ENCODE data around the gene FSIP1. TPM values are rescaled to one million over a fixed set of nuclear protein-coding genes. Genes with fewer than 3 reads are reported as not detected.
A peak's percentile ranks its signal among the peaks of the same experiment; 100 is the strongest.

FSIP1 gene
- total and polyA plus RNA-seq, 7 donors, result 0.04 to 2.4 (median 0.63) TPM; not detected in 1

DNA sequence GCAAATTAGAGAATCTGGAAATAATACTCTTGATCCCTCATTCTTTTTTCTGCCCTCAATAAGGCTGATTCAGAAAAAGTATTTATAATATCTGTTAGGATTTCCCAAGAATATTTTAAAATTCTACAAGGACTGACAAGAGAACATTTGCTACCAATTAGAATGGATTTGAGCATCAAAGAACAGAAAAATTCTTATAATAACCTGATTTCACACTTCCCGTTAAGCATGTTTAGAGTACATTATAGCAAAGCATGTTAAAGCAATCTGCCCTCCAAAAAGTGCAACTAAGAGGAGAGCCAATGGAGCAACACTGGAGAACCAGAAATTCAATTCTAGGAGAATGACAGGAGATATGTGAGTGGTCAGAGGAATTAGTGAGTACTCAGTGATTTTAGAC is 144.6 kb downstream of the FSIP1 start:
- no peaks in the 10 kb centered on the region for H3K9me3 ChIP-seq
- DNase-seq (no peak), ATAC-seq (no peak)
- no peak overlapping the region for H3K4me3 ChIP-seq
- H3K27me3 ChIP-seq (ENCODE audit: insufficient read depth in 3 of 3, low read length in 2 of 3), result no peaks in the 10 kb centered on the region
- WGBS, 3 donors, result 47 to 64% (median 53%) methylated on average over 1 of the region's 1 CpG
- TF ChIP-seq, protein P1, sequence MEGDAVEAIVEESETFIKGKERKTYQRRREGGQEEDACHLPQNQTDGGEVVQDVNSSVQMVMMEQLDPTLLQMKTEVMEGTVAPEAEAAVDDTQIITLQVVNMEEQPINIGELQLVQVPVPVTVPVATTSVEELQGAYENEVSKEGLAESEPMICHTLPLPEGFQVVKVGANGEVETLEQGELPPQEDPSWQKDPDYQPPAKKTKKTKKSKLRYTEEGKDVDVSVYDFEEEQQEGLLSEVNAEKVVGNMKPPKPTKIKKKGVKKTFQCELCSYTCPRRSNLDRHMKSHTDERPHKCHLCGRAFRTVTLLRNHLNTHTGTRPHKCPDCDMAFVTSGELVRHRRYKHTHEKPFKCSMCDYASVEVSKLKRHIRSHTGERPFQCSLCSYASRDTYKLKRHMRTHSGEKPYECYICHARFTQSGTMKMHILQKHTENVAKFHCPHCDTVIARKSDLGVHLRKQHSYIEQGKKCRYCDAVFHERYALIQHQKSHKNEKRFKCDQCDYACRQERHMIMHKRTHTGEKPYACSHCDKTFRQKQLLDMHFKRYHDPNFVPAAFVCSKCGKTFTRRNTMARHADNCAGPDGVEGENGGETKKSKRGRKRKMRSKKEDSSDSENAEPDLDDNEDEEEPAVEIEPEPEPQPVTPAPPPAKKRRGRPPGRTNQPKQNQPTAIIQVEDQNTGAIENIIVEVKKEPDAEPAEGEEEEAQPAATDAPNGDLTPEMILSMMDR (IDR thresholded peaks at IDR 0.05), result no peak
- no peaks in the 10 kb centered on the region for H3K4me1 ChIP-seq
- intact Hi-C loops (cut with DNase I), result no loop called here
- no peak overlapping the region for H3K27ac ChIP-seq
- H3K36me3 ChIP-seq (ENCODE audit: insufficient read depth in 1 of 2, low read depth in 1 of 2), result peaks cover 0 to 3% of the 10 kb centered on the region in 2 donors

- intact Hi-C loops (cut with DNase I), result no loop called here
- peaks cover 7% of the 10 kb centered on the region for H3K4me1 ChIP-seq
- no peak overlapping the region for H3K4me3 ChIP-seq
- H3K27ac ChIP-seq, result no peak overlapping the region
- H3K27me3 ChIP-seq (ENCODE audit: insufficient read depth in 3 of 3, low read length in 2 of 3), result no peaks in the 10 kb centered on the region
- TF ChIP-seq, protein P1 (IDR thresholded peaks at IDR 0.05), result no peak
- H3K9me3 ChIP-seq, result no peaks in the 10 kb centered on the region
- DNase-seq (no peak), ATAC-seq (no peak)
- 88 to 96% (median 96%) methylated on average over 3 of the region's 3 CpGs for WGBS, 3 donors
- H3K36me3 ChIP-seq (ENCODE audit: insufficient read depth in 1 of 2, low read depth in 1 of 2), result no peaks in the 10 kb centered on the region
These were observed 151.3 kb downstream of the FSIP1 start for GRCh38 chr15:39631357-39631756.

- H3K36me3 ChIP-seq (ENCODE audit: insufficient read depth in 1 of 2, low read depth in 1 of 2), result no peaks in the 10 kb centered on the region
- H3K4me1 ChIP-seq, result peaks cover 15% of the 10 kb centered on the region
- TF ChIP-seq, protein P1 (IDR thresholded peaks at IDR 0.05), result no peak
- no peak overlapping the region for H3K4me3 ChIP-seq
- no peaks in the 10 kb centered on the region for H3K9me3 ChIP-seq
- intact Hi-C loops (cut with DNase I), result no loop called here
- DNase-seq, result no peak
- 74 to 89% (median 85%) methylated on average over 3 of the region's 3 CpGs for WGBS, 3 donors
- H3K27ac ChIP-seq, result peak overlapping the region; percentile 46
- ATAC-seq, result no peak
- no peaks in the 10 kb centered on the region for H3K27me3 ChIP-seq (ENCODE audit: insufficient read depth in 3 of 3, low read length in 2 of 3)
These were observed 152.7 kb downstream of the FSIP1 start for GRCh38 chr15:39629906-39630305.

DNA sequence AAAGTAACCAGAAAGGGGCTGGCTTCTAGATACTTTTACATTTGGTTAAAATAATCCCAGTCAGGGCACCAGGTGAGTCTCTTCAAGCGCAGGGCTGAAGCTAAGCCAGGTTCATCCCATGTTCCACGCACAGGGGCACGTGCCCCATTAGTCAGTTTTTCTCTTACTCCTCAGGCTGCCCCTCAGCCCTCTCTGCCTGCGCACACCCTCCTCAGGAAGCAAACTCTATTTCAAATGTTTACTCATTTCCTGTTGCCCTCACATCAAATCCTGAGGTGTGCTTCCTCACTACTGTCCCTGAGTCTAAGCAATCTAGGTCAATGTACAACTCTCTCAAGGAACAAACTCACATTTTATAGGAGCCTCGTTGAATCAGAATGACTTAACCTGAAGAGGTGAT is 153.3 kb downstream of the FSIP1 start:
- Histone ChIP-seq H3K27me3 (ENCODE audit: insufficient read depth in 3 of 3, low read length in 2 of 3) (no peaks in the 10 kb centered on the region), H3K27ac (peak overlapping the region; percentile 46), H3K4me1 (peaks cover 19% of the 10 kb centered on the region), H3K4me3 (no peak overlapping the region), H3K36me3 (ENCODE audit: insufficient read depth in 1 of 2, low read depth in 1 of 2) (no peaks in the 10 kb centered on the region), H3K9me3 (no peaks in the 10 kb centered on the region)
- WGBS, 3 donors, result 59 to 73% (median 71%) methylated on average over 5 of the region's 5 CpGs
- ATAC-seq (no peak), DNase-seq (no peak)
- TF ChIP-seq, protein P1 (IDR thresholded peaks at IDR 0.05), result no peak
- intact Hi-C loops (cut with DNase I), result no loop called here

- H3K27ac ChIP-seq, result peak overlapping the region; percentile 46
- H3K27me3 ChIP-seq (ENCODE audit: insufficient read depth in 3 of 3, low read length in 2 of 3), result no peaks in the 10 kb centered on the region
- no peaks in the 10 kb centered on the region for H3K36me3 ChIP-seq (ENCODE audit: insufficient read depth in 1 of 2, low read depth in 1 of 2)
- H3K4me1 ChIP-seq, result peaks cover 19% of the 10 kb centered on the region
- no peaks in the 10 kb centered on the region for H3K9me3 ChIP-seq
- TF ChIP-seq, protein P1 (IDR thresholded peaks at IDR 0.05), result no peak
- WGBS, 3 donors, result 24 to 38% (median 29%) methylated on average over 9 of the region's 9 CpGs
- no peak for DNase-seq
- intact Hi-C loops (cut with DNase I), result no loop called here
- peak in 1 of 4 donors; percentile 16 for ATAC-seq
- H3K4me3 ChIP-seq, result no peak overlapping the region
These were observed 153.9 kb downstream of the FSIP1 start for GRCh38 chr15:39628546-39629257.

All from psoas muscle (tissue), 8 donors.